Prostate gland (tissue), 2 donors: ENCODE measurements around the gene REPIN1. TPM values are rescaled to one million over a fixed set of nuclear protein-coding genes. Genes with fewer than 3 reads are reported as not detected.
A peak's percentile ranks its signal among the peaks of the same experiment; 100 is the strongest.

Experiments used
- DNase-seq: peaks from one replicate; pipeline ENCODE4 v3.0.0-alpha.2; 2019; ENCODE audit warnings: low spot score
- H3K27ac ChIP-seq, 2 donors: fragments of 200-600 bp; sonication (generic); 2 replicates each; pipeline ENCODE4 v1.5.1; 2017 to 2019
- H3K27me3 ChIP-seq: fragments of 200-600 bp; sonication (generic); replicated peaks from 2 replicates; pipeline ENCODE4 v1.5.1; 2019; ENCODE audit not compliant: insufficient read depth
- H3K36me3 ChIP-seq, 2 donors: fragments of 200-600 bp; sonication (generic); 1 replicate in 1 of 2; 2 replicates in 1 of 2; pipeline versions ENCODE4 v1.5.1 to v1.8.1; 2017 to 2019
- H3K4me1 ChIP-seq: fragments of 200-600 bp; sonication (generic); replicated peaks from 2 replicates; pipeline ENCODE4 v1.5.1; 2019
- H3K4me3 ChIP-seq, 2 donors: fragments of 200-600 bp; sonication (generic); 2 replicates each; pipeline ENCODE4 v1.5.1; 2017 to 2019
- H3K9me3 ChIP-seq: fragments of 200-600 bp; sonication (generic); 2 replicates; pipeline ENCODE4 v1.5.1; 2017
- POLR2A ChIP-seq: fragments of 450-650 bp; IDR thresholded peaks from one replicate; pipeline ENCODE4 v1.6.1; 2016; ENCODE audit warnings: antibody characterized with exemption, mild to moderate bottlenecking
- POLR2AphosphoS5 ChIP-seq: sonication (generic); formaldehyde crosslinking; IDR thresholded peaks from one replicate; pipeline ENCODE4 v1.6.1; 2017; ENCODE audit warnings: antibody characterized with exemption
- WGBS: methylation state at CpG from one replicate; pipeline ENCODE4 v1.1.5; 2018; 5-methylcytosine and 5-hydroxymethylcytosine counted together
- intact Hi-C: fragments of 100-400 bp; cut with DNase I; formaldehyde crosslinking; loops from one replicate; pipeline ENCODE4 v1.14.2; 2022
- total RNA-seq, 2 donors: library from RNA; depleted of rRNA; stranded (reverse); fragments of >200 nt; gene quantifications; one replicate each; pipeline ENCODE4 v1.1.0, GENCODE V29; 2016
- TF ChIP-seq, protein P1 (sequence below), 4 experiments: fragments of 200-600 bp in 2 of 4; fragments of 450-650 bp in 2 of 4; sonication (generic) in 2 of 4; IDR thresholded peaks; 1 replicate in 3 of 4; 2 replicates in 1 of 4; pipeline ENCODE4 v1.5.1; 2016 to 2019; ENCODE audit warnings: antibody characterized with exemption in 4 of 4, mild to moderate bottlenecking in 2 of 4, moderate library complexity in 2 of 4

Gene REPIN1
- total RNA-seq, 2 donors from 2014 or later, result 150 to 171 TPM

DNA sequence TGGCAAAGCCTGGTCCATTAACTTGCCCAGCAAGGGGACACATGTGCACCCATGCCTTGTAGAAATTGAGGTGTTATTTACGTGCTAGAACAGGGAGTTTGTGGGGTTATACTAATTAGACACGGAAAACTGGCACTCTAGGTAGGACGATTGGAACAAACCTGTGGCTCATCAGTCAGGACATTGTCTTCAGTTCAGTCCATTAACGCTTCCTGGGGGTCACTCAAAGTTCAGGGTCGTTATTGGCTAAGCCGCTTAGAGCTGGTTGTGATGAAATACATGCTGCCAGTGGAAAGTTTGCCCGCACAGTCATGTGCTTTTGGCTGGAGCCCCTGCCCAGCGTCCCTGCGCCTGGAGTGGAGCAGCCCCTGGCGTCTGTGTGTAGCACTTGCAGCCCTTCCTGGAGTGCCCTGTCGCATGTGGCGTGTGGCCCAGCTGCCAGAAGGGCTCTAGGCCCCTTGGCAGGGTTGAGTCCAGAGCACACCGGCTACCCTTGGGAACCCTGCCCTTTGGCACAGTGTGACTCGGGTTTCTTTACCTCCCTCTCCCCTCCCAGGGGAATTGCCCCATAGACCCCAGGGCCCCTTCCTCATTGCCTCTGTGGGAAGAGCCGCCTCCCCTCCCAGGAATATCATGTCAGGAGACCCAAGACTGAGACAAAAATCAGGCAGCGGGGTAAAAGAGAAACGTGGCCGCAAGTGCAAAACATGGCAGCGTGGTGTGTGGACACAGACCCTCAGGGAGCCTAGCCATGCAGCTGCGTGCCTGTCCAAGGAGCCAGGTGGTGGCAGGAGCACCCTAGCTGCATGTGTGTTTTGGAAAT, 20.3 kb downstream of the REPIN1 start:
- TF ChIP-seq POLR2A (no peak), POLR2AphosphoS5 (peak; percentile 81)
- TF ChIP-seq, protein P1, sequence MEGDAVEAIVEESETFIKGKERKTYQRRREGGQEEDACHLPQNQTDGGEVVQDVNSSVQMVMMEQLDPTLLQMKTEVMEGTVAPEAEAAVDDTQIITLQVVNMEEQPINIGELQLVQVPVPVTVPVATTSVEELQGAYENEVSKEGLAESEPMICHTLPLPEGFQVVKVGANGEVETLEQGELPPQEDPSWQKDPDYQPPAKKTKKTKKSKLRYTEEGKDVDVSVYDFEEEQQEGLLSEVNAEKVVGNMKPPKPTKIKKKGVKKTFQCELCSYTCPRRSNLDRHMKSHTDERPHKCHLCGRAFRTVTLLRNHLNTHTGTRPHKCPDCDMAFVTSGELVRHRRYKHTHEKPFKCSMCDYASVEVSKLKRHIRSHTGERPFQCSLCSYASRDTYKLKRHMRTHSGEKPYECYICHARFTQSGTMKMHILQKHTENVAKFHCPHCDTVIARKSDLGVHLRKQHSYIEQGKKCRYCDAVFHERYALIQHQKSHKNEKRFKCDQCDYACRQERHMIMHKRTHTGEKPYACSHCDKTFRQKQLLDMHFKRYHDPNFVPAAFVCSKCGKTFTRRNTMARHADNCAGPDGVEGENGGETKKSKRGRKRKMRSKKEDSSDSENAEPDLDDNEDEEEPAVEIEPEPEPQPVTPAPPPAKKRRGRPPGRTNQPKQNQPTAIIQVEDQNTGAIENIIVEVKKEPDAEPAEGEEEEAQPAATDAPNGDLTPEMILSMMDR (IDR thresholded peaks at IDR 0.05), result peak; percentile 52 to 94 (median 88)
- no peak overlapping the region for H3K4me3 ChIP-seq
- no peaks in the 10 kb centered on the region for H3K27me3 ChIP-seq
- intact Hi-C loops, result loop anchor here (10.0 kb wide), 1 partner anchor 94 kb away; no protein-coding TSS in a partner anchor
- no peaks in the 10 kb centered on the region for H3K9me3 ChIP-seq
- peak overlapping the region in 1 of 2 donors; percentile 28 for H3K27ac ChIP-seq
- no peaks in the 10 kb centered on the region for H3K36me3 ChIP-seq
- 48% methylated on average over 19 of the region's 20 CpGs for WGBS
- DNase-seq, result peak; percentile 81
- H3K4me1 ChIP-seq, result no peaks in the 10 kb centered on the region

DNA sequence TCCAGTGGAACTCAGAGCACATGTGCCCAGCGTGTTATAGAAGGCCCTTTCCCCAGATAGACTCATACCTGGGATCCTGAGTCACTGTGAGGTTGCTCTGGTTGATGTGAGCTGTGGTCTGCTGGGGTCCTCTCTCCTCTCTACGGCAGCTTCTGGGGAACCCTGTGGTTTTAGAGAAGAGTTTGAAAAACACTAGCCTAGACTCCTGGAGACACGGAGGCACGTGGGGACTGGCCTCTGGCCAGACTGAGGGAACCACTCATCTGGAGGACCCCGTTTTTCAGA, 20.9 kb downstream of the REPIN1 start:
- Histone ChIP-seq H3K27me3 (no peaks in the 10 kb centered on the region), H3K4me3 (no peak overlapping the region), H3K27ac (no peak overlapping the region), H3K36me3 (no peaks in the 10 kb centered on the region), H3K4me1 (no peaks in the 10 kb centered on the region), H3K9me3 (no peaks in the 10 kb centered on the region)
- 66% methylated on average over 5 of the region's 5 CpGs for WGBS
- no peak for DNase-seq
- TF ChIP-seq, protein P1 (IDR thresholded peaks at IDR 0.05), result no peak
- TF ChIP-seq POLR2AphosphoS5 (no peak), POLR2A (no peak)
- intact Hi-C loops, result loop anchor here (10.0 kb wide), 1 partner anchor 95 kb away; no protein-coding TSS in a partner anchor

DNA sequence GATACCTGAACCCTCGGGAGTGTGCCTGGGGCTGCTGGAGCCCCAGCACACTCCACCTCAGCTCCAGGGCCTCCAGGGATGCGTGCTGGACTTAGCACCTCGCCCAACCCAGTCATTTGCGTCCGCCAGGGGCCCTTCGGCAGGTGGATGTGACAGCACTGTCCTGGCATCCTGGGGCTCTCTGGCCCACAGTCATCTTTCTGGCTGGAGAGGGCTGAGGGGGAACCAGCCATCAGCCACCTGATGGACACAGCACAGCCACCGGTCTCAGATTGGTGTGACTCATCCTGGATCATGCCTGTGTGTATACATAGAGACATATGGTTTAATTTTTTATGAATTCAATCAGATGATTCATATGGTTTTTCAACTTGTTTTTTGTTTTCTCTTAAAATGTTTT, 21.6 kb downstream of the REPIN1 start:
- Histone ChIP-seq H3K27me3 (no peaks in the 10 kb centered on the region), H3K9me3 (no peaks in the 10 kb centered on the region), H3K27ac (no peak overlapping the region), H3K36me3 (no peaks in the 10 kb centered on the region), H3K4me1 (no peaks in the 10 kb centered on the region), H3K4me3 (no peak overlapping the region)
- TF ChIP-seq, protein P1 (IDR thresholded peaks at IDR 0.05), result no peak
- TF ChIP-seq POLR2A (no peak), POLR2AphosphoS5 (no peak)
- 92% methylated on average over 7 of the region's 7 CpGs for WGBS
- no peak for DNase-seq
- intact Hi-C loops, result loop anchor here (10.0 kb wide), 1 partner anchor 555 kb away; the partner anchor contains the start of gene ZNF862

DNA sequence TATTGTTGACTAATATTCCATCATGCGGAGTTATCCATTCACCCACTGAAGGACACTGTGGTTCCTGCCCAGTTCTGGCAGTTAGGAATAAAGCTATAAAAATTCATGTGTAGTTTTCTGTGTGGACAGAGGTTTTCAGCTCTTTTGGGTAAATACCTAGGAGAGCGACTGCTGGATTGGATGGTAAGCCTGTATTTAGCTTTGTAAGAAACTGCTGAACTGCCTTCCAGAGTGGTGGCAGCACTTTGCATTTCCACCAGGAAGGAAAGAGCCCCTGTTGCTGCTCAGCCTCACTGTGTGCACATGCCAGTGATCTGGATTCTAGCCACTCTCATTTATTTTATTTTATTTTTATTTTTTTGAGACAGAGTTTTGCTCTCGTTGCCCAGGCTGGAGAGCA, 24.7 kb downstream of the REPIN1 start:
- H3K9me3 ChIP-seq, result no peaks in the 10 kb centered on the region
- DNase-seq, result no peak
- no peaks in the 10 kb centered on the region for H3K27me3 ChIP-seq
- TF ChIP-seq POLR2A, result no peak
- TF ChIP-seq, protein P1 (IDR thresholded peaks at IDR 0.05), result no peak
- no peak for TF ChIP-seq POLR2AphosphoS5
- intact Hi-C loops, result loop anchor here (10.0 kb wide), 1 partner anchor 559 kb away; the partner anchor contains the start of gene ZNF862
- H3K36me3 ChIP-seq, result no peaks in the 10 kb centered on the region
- H3K4me3 ChIP-seq, result no peak overlapping the region
- no peak overlapping the region for H3K27ac ChIP-seq
- 78% methylated on average over 3 of the region's 3 CpGs for WGBS
- no peaks in the 10 kb centered on the region for H3K4me1 ChIP-seq

DNA sequence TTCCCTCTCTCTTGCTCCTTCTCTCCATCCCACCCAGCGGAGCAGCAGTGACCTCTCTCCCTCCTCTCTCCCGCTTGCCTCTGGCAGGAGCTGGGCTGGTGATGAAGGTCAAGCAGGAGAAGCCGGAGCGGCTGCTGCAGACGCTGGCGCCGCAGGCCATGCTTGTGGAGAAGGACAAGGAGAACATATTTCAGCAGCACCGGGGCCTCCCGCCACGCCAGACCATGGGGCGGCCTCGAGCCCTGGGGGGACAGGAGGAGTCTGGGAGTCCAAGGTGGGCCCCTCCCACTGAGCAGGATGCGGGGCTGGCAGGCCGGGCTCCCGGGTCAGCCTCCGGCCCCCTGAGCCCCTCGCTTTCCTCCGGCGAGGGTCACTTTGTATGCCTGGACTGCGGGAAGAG, 27.8 kb downstream of the REPIN1 start:
- WGBS, result 93% methylated on average over 20 of the region's 20 CpGs
- Histone ChIP-seq H3K9me3 (no peaks in the 10 kb centered on the region), H3K4me1 (no peaks in the 10 kb centered on the region), H3K27me3 (no peaks in the 10 kb centered on the region), H3K36me3 (no peaks in the 10 kb centered on the region), H3K4me3 (no peak overlapping the region), H3K27ac (no peak overlapping the region)
- intact Hi-C loops, result loop anchor here (10.0 kb wide), 1 partner anchor 562 kb away; the partner anchor contains the start of gene ZNF862
- TF ChIP-seq, protein P1 (IDR thresholded peaks at IDR 0.05), result no peak
- TF ChIP-seq POLR2AphosphoS5, result no peak
- no peak for TF ChIP-seq POLR2A
- no peak for DNase-seq
